CD4-positive, alpha-beta T cell treated with Interleukin-1 beta for 1 hour (primary cell): ENCODE results near the gene PGBD4.
A peak's percentile ranks its signal among the peaks of the same experiment; 100 is the strongest.

Source experiments
- DNase-seq, 2 donors: peaks; one replicate each; pipeline ENCODE4 v3.0.0-alpha.2; 2020 to 2022

The PGBD4 gene

DNA sequence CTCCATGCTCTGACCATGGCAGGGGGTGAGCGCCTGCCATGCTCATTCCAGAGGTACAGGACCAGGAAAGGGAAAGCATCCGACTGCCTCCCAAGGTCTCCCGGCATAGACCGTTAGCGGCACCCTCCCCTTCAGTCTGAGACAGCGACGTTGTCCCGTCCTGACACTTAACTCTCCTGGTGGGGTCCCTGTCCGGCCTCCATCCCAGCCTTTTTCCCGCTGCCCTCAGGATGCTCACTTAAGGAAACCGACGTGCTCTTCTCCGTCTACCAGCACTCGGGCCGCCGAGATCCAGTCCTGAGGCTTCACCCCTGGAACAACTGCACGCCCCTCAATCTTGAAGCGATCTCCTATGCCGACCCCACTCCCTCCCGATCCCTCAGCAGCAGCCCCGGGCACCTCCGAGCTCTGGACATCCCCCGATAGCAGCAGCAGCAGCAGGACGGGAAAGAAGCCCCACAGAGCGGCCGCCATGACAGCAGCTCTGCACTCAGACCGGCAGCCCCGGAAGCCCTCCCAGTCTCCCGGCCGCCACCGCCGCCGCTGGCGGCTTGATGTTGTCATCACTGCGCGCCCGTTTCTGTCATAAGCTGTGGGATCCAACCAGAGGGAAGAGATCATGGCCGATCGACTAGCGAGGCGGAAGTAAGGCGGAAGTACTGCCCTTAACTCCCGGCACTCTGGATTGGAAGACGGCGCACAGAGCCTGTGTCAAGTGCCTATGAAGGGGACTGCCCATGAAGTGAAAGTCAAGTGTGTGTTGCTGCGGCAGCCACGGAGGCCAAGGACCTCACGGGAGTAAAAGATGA lies at the start of gene PGBD4, which contains the start of gene EMC7:
PGBD4 (plus strand) TSS at position 718 of the 809 bp plus-strand sequence. CDS start 449 bp downstream, outside the sequence.
EMC7 (minus strand) TSS at position 497 of the 809 bp plus-strand sequence; CDS start at position 474, 23 bp downstream.
- DNase-seq: peak; percentile 99

DNA sequence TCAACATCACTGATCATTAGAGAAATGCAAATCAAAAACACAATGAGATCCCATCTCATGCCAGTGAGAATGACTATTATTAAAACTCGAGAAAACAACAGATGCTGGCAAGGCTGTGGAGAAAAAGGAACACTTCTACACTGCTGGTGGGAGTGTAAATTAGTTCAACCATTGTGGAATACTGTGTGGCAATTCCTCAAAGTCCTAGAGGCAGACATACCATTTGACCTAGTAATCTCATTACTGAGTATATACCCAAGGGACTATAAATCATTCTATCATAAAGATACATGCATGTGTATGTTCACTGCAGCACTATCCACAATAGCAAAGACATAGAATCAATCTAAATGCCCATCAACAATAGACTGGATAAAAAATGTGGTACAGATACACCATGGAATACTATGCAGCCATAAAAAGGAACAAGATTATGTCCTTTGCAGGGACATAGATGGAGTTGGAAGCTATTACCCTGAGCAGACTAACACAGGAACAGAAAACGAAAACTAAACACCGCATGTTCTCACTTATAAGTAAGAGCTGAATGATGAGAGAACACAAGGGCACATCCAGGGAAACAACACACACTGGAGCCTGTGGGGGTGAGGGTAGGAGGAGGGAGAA lies 47.7 kb upstream of the PGBD4 start:
- DNase-seq: no peak

DNA sequence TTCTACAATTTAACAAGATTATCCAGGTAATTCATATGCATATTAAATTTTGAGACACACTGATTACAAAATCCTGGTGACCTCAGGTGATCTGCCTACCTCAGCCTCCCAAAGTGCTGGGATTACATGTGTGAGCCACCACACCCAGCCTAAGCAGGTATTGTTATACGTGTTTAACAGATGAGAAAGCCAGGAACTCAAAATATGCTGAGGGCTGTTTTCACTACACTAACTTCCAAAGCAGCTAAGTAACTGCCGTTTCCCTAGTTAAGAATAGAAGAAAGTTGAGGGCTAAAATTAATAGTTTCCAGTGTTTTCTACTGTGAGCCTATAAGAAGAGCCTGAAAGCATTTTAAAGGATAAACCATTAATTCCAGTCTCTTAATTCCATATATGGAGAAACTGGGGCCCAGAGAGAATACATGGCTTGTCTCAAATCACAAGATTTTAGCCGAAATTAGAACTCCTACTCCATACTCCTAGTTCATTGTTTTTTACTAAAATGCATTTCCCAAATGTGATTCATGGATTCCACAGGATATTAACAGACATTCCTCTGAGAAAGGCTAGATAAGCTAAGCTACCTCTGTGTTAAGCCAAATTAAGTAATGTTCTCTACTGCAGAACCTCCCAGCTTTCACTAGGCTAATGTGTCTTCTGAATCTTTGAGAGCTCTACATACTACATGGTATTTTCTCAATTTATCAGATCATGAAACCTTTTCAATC lies 45.9 kb upstream of the PGBD4 start:
- no peak for DNase-seq

DNA sequence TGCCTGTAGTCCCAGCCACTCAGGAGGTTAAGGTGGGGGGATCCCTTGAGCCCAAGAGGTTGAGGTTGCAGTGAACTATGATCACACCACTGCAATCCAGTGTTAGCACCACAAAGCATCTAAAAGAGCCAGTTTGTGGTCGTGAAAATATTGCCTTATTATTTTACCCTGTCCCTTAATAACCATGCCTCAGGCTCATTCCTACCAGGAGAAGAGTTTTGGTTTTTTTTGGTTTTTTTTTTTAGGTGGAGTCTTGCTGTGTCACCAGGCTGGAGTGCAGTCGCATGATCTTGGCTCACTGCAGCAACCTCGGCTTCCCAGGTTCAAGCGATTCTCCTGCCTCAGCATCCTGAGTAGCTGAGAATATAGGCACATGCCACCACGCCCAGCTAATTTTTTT lies 45.0 kb upstream of the PGBD4 start:
- no peak for DNase-seq

DNA sequence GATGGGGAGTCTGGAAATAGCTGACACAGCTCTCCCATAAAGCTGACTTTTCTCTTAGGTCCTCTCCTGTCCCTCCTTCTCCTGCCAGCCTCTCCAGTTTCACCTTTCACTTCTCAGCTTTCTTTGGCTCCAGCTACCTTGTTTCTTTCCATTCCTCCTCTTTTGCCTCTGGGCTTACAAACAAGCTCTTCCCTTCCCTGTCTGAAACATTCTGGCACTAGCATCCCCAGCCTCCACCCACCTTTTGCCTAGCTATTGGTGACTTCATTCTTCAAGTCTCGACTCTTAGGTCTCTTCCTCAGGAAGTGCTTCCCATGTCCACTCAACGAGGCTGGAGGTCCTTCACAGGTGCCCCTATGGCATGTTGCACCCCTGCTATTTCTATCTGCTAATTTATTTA lies 42.4 kb upstream of the PGBD4 start:
- no peak for DNase-seq

DNA sequence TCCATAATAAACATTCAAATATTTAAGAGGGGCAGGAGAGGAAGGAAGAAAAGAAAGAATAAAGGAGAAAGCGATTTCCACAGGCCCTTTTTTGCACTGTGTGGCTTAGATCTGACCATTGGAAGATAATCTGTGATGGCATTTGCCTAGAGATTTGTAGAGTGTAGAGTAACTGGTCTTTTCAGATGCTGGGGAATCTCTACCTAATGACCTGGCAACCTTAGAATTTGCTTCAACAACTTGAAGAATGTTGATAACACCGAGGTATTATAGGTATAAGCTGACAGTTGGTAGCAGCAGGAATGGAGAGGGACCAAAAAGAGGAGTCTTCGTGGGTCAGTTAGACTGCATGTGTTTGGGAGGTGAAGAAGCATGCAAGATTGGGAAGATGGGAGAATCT lies 41.9 kb upstream of the PGBD4 start:
- no peak for DNase-seq

DNA sequence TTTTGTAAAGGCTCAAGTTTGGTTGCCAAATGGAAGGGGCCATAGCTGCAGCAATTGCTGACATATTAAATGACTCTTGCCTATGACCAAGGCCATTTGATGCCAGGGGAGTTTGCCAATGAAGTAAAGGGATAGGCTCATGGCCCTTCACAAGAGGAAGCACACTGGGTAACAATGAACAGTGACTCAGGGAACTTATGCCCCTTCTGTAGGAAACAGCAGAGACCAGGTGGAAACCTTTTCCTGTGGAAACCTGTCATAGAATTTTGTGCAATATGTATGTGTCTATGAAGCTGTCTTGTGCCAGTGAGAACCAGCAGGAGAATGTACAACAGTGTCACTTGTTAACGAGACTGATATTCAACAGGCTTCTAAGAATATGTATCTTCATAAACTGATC lies 37.4 kb upstream of the PGBD4 start:
- DNase-seq: no peak

DNA sequence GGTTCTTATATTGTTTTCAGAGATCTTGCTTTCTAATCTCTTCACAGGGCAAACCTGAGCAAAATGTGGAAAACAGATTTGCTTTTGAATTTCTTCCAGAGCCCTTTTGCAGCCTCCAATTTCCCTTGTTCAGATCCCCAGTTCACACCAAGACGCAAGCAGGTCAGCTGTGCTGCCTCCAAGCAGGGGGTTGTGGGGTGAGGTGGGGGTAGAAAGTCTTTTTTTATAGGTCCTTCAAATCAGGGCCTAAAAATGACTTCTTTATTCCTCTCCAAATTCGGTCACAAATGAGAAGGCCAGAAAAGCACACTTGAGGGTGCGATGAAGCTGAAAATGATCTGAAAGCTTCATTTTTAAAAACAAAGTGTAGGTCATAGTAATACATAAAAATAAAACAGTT lies 36.6 kb upstream of the PGBD4 start:
- no peak for DNase-seq

DNA sequence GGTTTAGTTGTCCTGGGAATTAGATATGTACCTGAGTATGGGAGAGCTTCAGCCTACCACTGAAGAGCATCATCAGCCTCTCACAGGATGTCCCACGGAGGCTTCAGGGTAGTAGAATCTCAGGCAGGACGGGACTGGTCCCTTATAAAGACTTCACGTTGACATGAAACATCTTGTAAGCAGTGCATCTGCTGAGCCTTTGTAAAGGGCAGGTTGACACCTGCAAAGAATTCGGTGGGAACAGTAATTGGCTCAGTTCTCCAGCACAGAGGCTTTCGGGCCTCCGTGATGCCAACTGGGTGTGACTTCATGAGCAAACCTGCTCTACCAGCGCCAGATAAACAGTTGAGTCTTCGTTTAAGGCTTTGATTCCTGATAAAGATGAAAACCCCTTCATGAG lies 35.9 kb upstream of the PGBD4 start:
- DNase-seq: no peak

DNA sequence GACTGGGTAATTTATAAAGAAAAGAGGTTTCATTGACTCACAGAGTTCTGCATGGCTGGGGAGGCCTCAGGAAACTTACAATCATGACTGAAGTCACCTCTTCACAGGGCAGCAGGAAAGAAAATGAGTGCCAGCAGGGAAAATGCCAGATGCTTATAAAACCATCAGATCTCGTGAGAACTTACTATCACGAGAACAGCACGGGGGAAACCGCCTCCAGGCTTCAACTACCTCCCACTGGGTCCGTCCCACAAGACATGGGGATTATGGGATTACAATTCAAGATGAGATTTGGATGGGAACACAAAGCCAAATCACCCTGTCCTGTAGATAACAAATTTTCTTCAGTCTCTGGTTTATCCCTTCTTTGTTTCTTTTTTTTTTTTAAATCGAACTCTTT lies 31.9 kb upstream of the PGBD4 start:
- no peak for DNase-seq

DNA sequence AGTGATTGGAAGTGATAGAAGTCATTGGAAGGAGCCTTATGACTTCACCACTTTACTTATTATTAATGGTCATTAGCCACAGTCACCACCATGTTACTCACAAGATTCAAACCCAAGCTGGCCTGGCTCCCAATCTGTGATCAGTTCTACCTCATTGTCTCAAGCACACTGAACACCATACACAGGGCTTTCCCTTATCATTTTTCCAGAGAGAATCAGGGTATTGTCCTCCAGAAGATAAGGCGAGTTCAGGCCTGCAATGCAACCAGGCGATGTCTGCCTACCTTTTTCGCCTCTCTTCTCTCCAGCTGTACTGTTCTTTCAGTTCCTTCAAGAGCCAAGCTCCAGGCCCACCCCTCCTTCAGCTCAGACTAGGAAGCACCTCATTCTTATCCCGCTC lies 25.1 kb upstream of the PGBD4 start:
- DNase-seq: no peak

DNA sequence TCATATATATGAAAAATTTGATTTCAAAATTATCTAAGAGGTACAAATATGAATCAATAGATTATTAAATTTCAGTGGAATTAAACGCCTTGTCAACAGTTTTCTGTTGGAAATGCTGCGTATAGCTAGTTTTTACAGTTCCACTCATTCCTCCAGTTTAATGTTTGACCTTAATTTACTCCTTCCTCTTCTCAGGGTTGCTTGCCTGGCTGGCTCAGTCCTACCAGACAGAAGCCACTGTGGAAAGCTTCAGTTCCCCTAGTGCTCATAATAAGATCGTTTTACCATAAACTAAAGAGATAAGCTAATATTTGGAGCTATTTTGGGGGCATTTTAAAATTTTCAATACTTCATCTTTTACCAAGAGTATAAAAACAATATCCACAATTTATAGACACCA lies 23.0 kb upstream of the PGBD4 start:
- no peak for DNase-seq

DNA sequence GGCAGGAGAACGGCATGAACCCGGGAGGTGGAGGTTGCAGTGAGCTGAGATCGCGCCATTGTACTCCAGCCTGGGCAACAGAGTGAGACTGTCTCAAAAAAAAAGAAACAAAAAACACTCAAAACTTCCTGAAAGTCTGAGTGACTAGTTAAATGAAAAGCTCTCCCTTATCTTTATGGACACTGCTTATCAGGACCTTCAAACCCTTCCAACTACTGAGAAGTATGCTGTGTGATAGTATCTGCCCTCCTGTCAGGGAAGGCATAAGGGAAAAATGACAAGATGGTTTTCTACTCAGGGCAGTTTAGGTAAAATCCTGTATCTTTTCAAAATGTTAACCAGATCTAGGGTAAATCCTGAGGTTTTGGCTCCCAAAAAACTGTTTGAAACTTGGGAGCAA lies 22.0 kb upstream of the PGBD4 start:
- DNase-seq: no peak

DNA sequence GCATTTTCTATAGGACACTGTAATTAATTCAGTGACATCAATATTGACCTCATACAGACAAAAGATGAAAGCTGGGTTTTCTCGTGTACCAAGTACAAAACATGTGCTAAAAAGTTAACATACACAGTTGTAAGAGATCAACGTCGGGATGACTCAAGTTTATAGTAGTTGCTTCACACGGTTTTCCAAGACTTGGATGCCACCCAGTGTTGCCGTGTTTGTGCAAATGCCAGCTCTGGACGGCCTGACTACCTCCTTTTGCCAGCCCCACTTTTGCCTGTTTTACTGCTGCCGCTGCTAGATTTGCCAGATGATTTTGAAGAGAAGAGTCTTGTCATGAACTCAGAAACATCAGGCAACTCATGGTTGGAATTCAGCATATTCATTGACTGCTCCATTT lies 17.8 kb upstream of the PGBD4 start:
- no peak for DNase-seq

DNA sequence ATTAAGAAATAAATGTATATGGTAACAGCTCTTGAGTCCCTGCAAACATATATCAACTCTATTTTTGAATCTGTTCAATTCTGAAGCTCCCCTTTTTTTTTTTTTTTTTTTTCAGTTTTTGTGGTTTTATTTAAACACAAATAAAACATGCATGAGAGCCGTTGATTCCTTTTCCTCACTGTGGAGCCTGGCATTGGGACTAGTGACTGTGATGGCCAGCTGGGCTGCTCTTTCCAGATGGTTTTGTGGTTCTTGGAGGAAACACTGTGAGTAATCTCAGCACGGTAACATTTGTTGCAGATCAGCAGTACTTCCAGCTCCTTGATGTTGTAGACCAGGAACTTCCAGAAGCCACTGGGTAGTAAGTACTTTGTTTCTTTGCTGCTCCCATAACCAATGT lies 16.1 kb upstream of the PGBD4 start:
- no peak for DNase-seq

DNA sequence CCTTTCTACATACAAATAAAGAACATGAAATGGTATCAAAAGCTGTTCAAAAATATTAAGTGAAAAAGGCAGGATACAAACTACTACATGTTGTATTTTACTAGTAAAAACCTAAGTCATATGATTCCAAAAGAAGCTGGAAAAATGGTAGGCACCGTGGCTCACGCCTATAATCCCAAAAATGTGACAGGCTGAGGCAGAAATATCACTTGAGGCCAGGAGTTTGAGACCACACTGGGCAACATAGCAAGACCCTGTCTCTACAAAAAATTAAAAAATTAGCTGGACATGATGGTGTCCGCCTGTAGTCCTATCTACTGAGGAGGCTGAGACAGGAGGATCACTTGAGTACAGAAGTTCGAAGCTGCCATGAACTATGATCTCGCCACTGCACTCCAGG lies 2.0 kb upstream of the PGBD4 start:
- DNase-seq: no peak

DNA sequence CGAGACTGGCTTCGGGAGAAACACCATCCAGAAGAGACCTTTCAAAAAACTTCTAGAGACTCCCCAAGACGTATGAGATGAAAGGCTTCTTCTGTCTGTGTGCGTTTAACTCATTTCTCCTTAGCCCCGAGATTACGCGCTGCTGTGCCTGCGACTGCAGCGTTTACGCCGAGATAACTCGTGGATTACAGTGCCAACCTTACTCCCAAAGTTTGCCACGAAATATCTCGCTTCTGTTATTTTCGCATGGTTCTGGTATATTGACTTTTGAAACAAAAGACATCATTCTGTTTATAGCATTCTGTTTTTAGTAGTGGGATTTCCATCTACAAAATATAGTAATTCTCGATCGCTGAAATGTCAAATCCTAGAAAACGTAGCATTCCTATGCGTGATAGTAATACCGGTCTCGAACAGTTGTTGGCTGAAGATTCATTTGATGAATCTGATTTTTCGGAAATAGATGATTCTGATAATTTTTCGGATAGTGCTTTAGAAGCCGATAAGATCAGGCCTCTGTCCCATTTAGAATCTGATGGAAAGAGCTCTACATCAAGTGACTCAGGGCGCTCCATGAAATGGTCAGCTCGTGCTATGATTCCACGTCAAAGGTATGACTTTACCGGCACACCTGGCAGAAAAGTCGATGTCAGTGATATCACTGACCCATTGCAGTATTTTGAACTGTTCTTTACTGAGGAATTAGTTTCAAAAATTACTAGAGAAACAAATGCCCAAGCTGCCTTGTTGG lies 467 bp downstream of the PGBD4 start:
- DNase-seq: no peak

DNA sequence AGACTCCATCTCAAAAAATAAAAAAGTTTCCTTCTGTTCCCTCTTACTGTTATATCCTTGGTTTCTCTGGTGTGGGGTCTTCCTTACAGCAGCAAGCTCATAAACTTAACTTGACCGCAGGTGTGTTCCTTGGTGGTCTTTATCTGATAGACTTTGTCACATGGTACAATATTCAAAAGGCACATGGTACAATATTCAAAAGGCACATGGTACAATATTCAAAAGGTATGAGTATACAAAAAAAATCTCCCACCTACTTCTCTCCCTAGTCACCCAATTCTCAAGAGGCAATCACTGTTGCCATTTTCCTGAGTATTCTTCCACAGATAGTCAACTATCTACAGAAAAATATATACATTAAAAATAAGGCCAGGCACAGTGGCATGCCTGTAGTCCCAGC lies 4.5 kb downstream of the PGBD4 start:
- DNase-seq: no peak

DNA sequence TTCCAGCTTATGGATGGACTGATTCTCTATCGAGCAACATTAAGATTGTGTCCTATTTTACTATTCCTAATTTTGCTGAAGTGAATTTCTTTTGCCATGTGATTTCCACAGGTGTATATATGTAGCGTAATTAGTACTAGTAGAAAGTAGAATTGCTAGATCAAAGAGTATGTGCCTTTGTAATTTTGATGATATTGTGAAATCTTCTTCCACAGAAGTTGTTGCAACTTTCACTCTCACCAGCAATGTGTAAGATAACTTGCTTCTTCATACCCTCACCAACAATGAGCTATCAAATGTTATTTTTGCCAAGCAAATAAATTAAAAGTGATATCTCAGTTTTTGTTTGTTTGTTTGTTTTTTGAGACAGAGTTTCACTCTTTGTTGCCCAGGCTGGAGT lies 5.4 kb downstream of the PGBD4 start:
- no peak for DNase-seq

DNA sequence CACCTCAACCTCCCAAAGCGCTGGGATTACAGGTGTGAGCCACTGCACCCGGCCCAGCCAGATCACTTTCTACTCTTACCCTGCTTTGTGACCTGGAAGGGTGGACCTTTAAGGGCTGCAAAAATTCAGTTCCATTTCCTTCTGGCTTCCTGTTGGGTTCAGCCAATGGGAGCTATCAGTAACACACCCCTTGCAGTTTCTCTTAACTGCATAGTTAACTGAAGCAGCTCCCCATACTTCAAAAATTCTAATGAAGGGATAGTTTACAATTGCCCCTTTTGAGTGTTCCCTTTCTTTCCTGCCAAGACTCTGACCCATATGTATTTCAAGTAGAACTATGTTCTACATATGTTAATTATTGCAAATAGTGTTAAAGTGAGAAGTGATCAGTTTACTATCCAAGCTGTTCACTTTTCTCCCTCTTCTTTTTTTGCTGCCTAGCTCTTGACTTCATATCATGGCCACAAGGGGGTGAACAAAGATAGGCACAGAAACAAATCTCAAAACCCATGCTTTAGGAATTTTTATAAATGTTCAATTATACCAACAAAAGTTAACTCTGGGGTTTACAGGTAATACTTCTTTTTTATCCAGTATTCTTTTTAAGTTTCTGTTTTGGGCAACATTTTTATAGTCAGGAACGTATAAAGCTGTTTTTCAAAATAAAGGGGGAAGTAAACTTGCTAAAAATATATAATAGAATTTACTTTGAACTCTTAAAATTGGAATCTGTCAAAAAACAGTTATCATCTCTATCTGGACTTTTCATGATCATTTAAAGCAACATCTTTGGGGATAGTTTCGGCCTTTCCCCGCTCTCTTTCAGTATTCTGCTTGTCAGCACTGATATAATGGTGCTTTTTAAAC lies 8.1 kb downstream of the PGBD4 start:
- peak in 1 of 2 donors; percentile 34 for DNase-seq

DNA sequence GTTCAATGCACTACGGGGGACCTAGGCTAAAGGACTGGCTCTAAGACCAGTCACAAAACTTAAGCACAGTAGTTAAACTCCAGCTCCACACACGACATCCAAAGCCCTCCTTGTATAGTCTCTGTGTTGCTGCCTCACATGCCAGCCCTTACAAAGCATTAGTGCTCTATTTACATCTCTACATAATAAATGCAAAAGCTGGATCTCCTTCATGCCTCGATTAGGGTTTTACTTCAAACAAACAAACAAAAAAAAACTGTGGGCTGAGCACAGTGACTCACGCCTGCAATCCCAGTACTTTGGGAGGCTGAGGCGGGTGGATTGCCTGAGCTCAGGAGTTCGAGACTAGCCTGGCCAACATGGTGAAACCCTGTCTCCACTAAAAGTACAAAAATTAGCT lies 9.6 kb downstream of the PGBD4 start:
- DNase-seq: no peak

DNA sequence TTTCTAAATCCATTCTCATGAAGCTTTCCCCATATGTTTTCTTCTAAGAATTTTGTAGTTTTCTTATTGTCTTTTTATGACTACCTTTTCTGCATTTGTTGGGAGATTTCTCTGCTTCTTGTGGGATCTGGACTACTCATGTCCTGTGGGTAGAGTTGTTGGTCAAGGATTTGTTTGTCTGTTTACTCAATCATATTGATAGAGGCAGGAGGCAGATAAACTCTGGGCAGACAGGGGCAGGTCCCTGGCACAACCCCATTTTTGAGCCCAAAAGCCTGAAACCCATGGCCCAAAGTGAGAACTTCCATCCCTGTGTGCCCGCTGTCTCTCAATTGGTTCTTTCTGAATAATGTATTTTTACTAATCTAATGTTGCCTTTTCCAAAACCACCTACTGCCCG lies 12.3 kb downstream of the PGBD4 start:
- no peak for DNase-seq
